Measurements from ENCODE around the gene AGPAT4.

GRCh38 chr6:161254464-161255253 is 19.2 kb downstream of the AGPAT4 start:
- TF ChIP-seq EZH2 (IDR thresholded peaks at IDR 0.05; ENCODE audit: insufficient read depth, poor library complexity, severe bottlenecking) (no peak), EZH2phosphoT487 (IDR thresholded peaks at IDR 0.05; ENCODE audit: insufficient read depth, low read depth) (no peak)

All from GM23248 (cell line).